ENCODE measurements around the gene RIN3. TPM values are rescaled to one million over a fixed set of nuclear protein-coding genes. Genes with fewer than 3 reads are reported as not detected.

Gene RIN3
- total RNA-seq, 1 experiment from 2014 or later: 1.5 TPM

DNA sequence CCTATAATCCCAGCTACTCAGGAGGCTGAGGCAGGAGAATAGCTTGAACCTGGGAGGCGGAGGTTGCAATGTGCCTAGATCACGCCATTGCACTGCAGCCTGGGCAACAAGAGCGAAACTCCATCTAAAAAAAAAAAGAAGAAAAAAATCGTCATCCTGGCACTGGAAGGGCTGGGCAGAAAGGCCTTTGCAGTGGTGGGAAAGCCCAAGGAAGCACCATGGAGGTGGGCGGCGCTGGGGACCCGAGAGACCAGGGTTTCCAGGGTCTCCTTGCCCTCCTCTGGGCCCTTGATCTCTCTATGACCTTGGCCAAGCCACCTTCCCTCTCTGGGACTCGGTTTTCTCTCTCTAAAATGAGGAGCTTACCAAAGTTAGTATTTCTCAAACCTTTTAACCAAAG, 169.5 kb downstream of the RIN3 start:
- no peak overlapping the region for H2AFZ ChIP-seq (ENCODE audit: low read length)
- no peak overlapping the region for H2BK15ac ChIP-seq (ENCODE audit: low read depth, low read length)
- no peak for DNase-seq
- no CpG with 5 or more reads among the region's 8 CpGs for WGBS (ENCODE audit: extremely low coverage, insufficient read length, low lambda C conversion rate)
- no peak overlapping the region for H2BK120ac ChIP-seq (ENCODE audit: low read depth, low read length, poor library complexity, severe bottlenecking)
- H2BK20ac ChIP-seq (ENCODE audit: low read depth, low read length, poor library complexity, severe bottlenecking): no peak overlapping the region
- no peak overlapping the region for H3K23ac ChIP-seq (ENCODE audit: insufficient read length, low read depth, low read length)
- no peaks in the 10 kb centered on the region for H3K4me1 ChIP-seq (ENCODE audit: insufficient read depth, low read length)
- H3K79me2 ChIP-seq (ENCODE audit: insufficient read depth, low read length): no peaks in the 10 kb centered on the region
- H3K14ac ChIP-seq (ENCODE audit: insufficient read depth, low read length): no peak overlapping the region
- H3K4ac ChIP-seq (ENCODE audit: low read depth, low read length): no peak overlapping the region
- no peak overlapping the region for H3K56ac ChIP-seq (ENCODE audit: insufficient read length, low read depth, low read length)
- H2BK12ac ChIP-seq (ENCODE audit: insufficient read length, low read depth, low read length): no peak overlapping the region
- no peak overlapping the region for H3K27ac Mint-ChIP-seq
- no peak overlapping the region for H2BK5ac ChIP-seq (ENCODE audit: insufficient read length, low read length)
- H3K18ac ChIP-seq (ENCODE audit: insufficient read length, low read depth, low read length): no peak overlapping the region
- H4K8ac ChIP-seq (replicated peaks; ENCODE audit: insufficient read length, low read depth, low read length): no peak overlapping the region
- no peaks in the 10 kb centered on the region for H3K36me3 Mint-ChIP-seq (ENCODE audit: insufficient read depth in 1 of 3, low read depth in 3 of 3)
- H3K4me2 ChIP-seq (ENCODE audit: insufficient read depth, insufficient read length, low read length): no peak overlapping the region
- H4K5ac ChIP-seq (ENCODE audit: insufficient read length, low read depth, low read length): no peak overlapping the region
- H3K9ac ChIP-seq (ENCODE audit: extremely low read depth, insufficient read length, low read length): no peak overlapping the region
- TF ChIP-seq, protein P1, sequence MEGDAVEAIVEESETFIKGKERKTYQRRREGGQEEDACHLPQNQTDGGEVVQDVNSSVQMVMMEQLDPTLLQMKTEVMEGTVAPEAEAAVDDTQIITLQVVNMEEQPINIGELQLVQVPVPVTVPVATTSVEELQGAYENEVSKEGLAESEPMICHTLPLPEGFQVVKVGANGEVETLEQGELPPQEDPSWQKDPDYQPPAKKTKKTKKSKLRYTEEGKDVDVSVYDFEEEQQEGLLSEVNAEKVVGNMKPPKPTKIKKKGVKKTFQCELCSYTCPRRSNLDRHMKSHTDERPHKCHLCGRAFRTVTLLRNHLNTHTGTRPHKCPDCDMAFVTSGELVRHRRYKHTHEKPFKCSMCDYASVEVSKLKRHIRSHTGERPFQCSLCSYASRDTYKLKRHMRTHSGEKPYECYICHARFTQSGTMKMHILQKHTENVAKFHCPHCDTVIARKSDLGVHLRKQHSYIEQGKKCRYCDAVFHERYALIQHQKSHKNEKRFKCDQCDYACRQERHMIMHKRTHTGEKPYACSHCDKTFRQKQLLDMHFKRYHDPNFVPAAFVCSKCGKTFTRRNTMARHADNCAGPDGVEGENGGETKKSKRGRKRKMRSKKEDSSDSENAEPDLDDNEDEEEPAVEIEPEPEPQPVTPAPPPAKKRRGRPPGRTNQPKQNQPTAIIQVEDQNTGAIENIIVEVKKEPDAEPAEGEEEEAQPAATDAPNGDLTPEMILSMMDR (conservative IDR thresholded peaks at IDR 0.05): no peak
- H3K4me3 Mint-ChIP-seq: no peak overlapping the region
- H3K79me1 ChIP-seq (ENCODE audit: insufficient read depth, low read depth, low read length, poor library complexity, severe bottlenecking): no peaks in the 10 kb centered on the region
- peaks cover 2 to 3% of the 10 kb centered on the region in 2 experiments; a peak in 2 of 4 replicates for H3K4me1 Mint-ChIP-seq
- H3T11ph ChIP-seq (ENCODE audit: low read length): no peak overlapping the region
- H3K9me3 ChIP-seq (ENCODE audit: control insufficient read depth, low read depth, low read length): no peaks in the 10 kb centered on the region
- H3K27me3 Mint-ChIP-seq (ENCODE audit: low read depth): peaks cover 13% of the 10 kb centered on the region
- no peak overlapping the region for H2AK5ac ChIP-seq (ENCODE audit: insufficient read length, low read length)
- peaks cover 8% of the 10 kb centered on the region; the same call in 1 of the 2 replicates for H3K27me3 ChIP-seq (ENCODE audit: insufficient read depth, low read length)
- H3K27ac ChIP-seq (ENCODE audit: insufficient read length, low read depth, low read length): no peak overlapping the region
- H3K9me3 Mint-ChIP-seq: no peaks in the 10 kb centered on the region
- peaks cover 9% of the 10 kb centered on the region for H3K23me2 ChIP-seq (ENCODE audit: insufficient read length, low read depth, low read length, poor library complexity, severe bottlenecking)
- H4K91ac ChIP-seq (ENCODE audit: insufficient read length, low read depth, low read length): no peak overlapping the region
- no peaks in the 10 kb centered on the region for H4K20me1 ChIP-seq (ENCODE audit: control insufficient read depth, insufficient read depth, insufficient read length)
